Upper lobe of left lung (tissue), 6 donors: ENCODE results near the gene RIN1. TPM values are rescaled to one million over a fixed set of nuclear protein-coding genes. Genes with fewer than 3 reads are reported as not detected.
A peak's percentile ranks its signal among the peaks of the same experiment; 100 is the strongest.
"Not testable (repeated sequence)": the region's sequence is repeated elsewhere in the genome, so short reads cannot be mapped to it uniquely, and the experiment has no call there.

Source experiments
- ATAC-seq, 2 donors: fragments of 200-7000 bp; cut with Tn5 transposase; one replicate each; pipeline ENCODE4 v1.9.1; 2022; ENCODE audit warnings: mild to moderate bottlenecking in 2 of 2, moderate library complexity in 2 of 2; ENCODE audit not compliant: low FRiP score in 2 of 2
- DNase-seq, 2 donors: peaks; one replicate each; pipeline ENCODE4 v3.0.0-alpha.2; 2019 to 2020
- H3K27ac ChIP-seq, 4 donors: fragments of 200-600 bp; sonication (generic); one replicate each; pipeline ENCODE4 v1.5.1; 2016 to 2019
- H3K27me3 ChIP-seq, 4 donors: fragments of 200-600 bp; sonication (generic); one replicate each; pipeline ENCODE4 v1.5.1; 2017 to 2019
- H3K36me3 ChIP-seq, 4 donors: fragments of 200-600 bp; sonication (generic); one replicate each; pipeline ENCODE4 v1.5.1; 2016 to 2019
- H3K4me1 ChIP-seq, 4 donors: fragments of 200-600 bp; sonication (generic); one replicate each; pipeline ENCODE4 v1.5.1; 2018 to 2019
- H3K4me3 ChIP-seq, 4 donors: fragments of 200-600 bp; sonication (generic); one replicate each; pipeline ENCODE4 v1.5.1; 2017 to 2019; ENCODE audit warnings: mild to moderate bottlenecking in 2 of 4, moderate library complexity in 1 of 4
- H3K9me3 ChIP-seq, 4 donors: fragments of 200-600 bp; sonication (generic); one replicate each; pipeline ENCODE4 v1.5.1; 2018 to 2019
- CTCF ChIP-seq, 6 experiments: fragments of 450-650 bp in 4 of 6; fragments of 200-600 bp in 2 of 6; sonication (generic) in 2 of 6; IDR thresholded peaks; one replicate each; pipeline ENCODE4 v1.5.1; 2016 to 2019; ENCODE audit warnings: antibody characterized with exemption in 6 of 6
- EP300 ChIP-seq, 4 donors: sonication (generic); formaldehyde crosslinking; IDR thresholded peaks; one replicate each; pipeline ENCODE4 v1.5.1; 2017; ENCODE audit warnings: antibody characterized with exemption in 4 of 4, control low read depth in 2 of 4
- POLR2A ChIP-seq, 4 donors: fragments of 450-650 bp; IDR thresholded peaks; one replicate each; pipeline ENCODE4 v1.5.1; 2016 to 2017; ENCODE audit warnings: antibody characterized with exemption in 4 of 4, mild to moderate bottlenecking in 2 of 4
- POLR2AphosphoS5 ChIP-seq, 2 donors: sonication (generic); formaldehyde crosslinking; IDR thresholded peaks; one replicate each; pipeline ENCODE4 v1.5.1; 2017; ENCODE audit warnings: antibody characterized with exemption in 2 of 2
- WGBS, 2 donors: methylation state at CpG; one replicate each; pipeline ENCODE4 v1.1.5; 2017 to 2018; 5-methylcytosine and 5-hydroxymethylcytosine counted together
- total RNA-seq, 6 donors: library from RNA; depleted of rRNA in 4 of 6; stranded (reverse); fragments of >200 nt in 4 of 6; gene quantifications; one replicate each; pipeline versions ENCODE4 v1.1.0 to v1.2.1, GENCODE V29; 2016 to 2021
- donor health status: DM: no; HTN: no; CAD: no; lungs with moderate emphysema.
- donor health status: DM: no; HTN: yes; CAD: no; lungs with severe emphysema.

RIN1 gene
- 10 to 100 TPM in 1 of 6 donors, 1 to 10 TPM in 5; 5.2 to 19.0 (median 8.9) TPM for total RNA-seq

DNA sequence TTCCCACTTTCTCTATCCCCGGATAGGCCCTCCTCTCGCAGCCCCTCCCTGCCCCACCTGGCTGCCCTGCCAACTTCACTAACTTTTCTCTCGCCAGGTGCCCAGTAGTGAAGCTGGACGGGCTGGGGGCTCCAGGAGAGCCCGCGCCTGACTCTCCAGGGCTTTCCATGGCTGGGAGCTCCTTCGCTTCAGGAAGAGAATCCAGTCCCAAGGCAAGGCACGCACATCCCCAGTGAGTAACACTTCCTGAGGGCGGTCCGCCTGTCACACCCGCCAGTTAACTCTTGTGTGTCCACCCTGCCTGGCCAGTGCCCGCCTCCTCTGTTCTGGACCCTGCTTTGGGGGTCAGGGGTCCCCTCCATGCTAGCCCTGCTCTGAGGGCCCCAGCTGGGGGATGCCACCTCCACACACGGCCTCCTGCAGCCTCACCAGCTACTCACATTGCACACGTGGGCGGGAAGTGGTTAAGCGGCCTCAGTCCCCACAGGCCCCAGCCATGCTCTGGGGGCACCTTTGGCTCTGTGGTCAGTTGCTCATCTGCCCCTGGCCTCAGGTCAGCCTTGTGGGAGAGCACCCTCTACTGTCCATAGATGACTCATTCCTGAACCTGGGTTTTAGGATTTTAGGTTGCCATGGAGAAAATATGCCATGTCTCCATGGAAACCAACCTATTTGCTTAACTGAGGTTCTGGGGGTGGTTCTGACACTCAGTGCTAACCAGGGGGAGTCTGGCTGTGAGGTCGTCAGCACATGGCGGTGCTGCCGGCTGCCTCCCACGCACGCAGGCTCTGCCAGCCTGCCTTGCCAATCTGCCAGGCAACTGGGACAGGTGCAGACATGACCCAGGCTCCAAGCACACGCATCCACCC lies at the start of gene RIN1:
Gene RIN1 (minus strand): TSS at position 201 of the 869 bp plus-strand sequence. CDS start 32 bp downstream, at position 169.
- WGBS, 2 donors, result 7 to 22% methylated on average over 13 to 22 of the region's 22 CpGs
- H3K27me3 ChIP-seq, result no peaks in the 10 kb centered on the region
- H3K4me3 ChIP-seq, result peak within 1 kb of the TSS; percentile 62 to 72 (median 68)
- peak; percentile 76 to 80 for ATAC-seq
- peaks cover 20 to 31% (median 26%) of the 10 kb centered on the region in 4 donors for H3K4me1 ChIP-seq
- H3K27ac ChIP-seq, result peak within 1 kb of the TSS; percentile 80 to 90 (median 84)
- TF ChIP-seq POLR2AphosphoS5 (IDR thresholded peaks at IDR 0.05) (peak; percentile 64 to 70), POLR2A (IDR thresholded peaks at IDR 0.05) (peak in 2 of 4 donors; percentile 35 to 60), CTCF (IDR thresholded peaks at IDR 0.05) (peak in 3 of 6 experiments; percentile 16 to 42 (median 24)), EP300 (IDR thresholded peaks at IDR 0.05) (no peak)
- H3K36me3 ChIP-seq, result peaks cover 17 to 76% (median 50%) of the 10 kb centered on the region in 4 donors
- H3K9me3 ChIP-seq, result no peaks in the 10 kb centered on the region
- DNase-seq, result peak; percentile 56 to 81

- not testable (repeated sequence) for H3K4me3 ChIP-seq, DNase-seq, H3K27ac ChIP-seq, H3K9me3 ChIP-seq, ATAC-seq, H3K27me3 ChIP-seq, H3K36me3 ChIP-seq
- H3K4me1 ChIP-seq, result peaks cover 3 to 12% (median 6%) of the 10 kb centered on the region in 4 donors
- 81 to 87% methylated on average over 13 of the region's 13 CpGs for WGBS, 2 donors
Measured at GRCh38 chr11:66384316-66384715, 48.1 kb upstream of the RIN1 start.

- H3K4me1 ChIP-seq, H3K9me3 ChIP-seq, H3K27me3 ChIP-seq, H3K4me3 ChIP-seq, H3K36me3 ChIP-seq, H3K27ac ChIP-seq, ATAC-seq, DNase-seq: not testable (repeated sequence)
- WGBS, 2 donors, result 28% methylated on average over 7 of the region's 7 CpGs
Measured at GRCh38 chr11:66380264-66380663, 44.0 kb upstream of the RIN1 start.

GRCh38 chr11:66373690-66374287 lies 37.6 kb upstream of the RIN1 start:
- Histone ChIP-seq H3K27me3 (peaks cover 0 to 14% (median 0%) of the 10 kb centered on the region in 4 donors), H3K4me1 (peaks cover 4 to 31% (median 20%) of the 10 kb centered on the region in 4 donors)
- 83 to 84% methylated on average over 9 of the region's 9 CpGs for WGBS, 2 donors
- H3K9me3 ChIP-seq, H3K4me3 ChIP-seq, DNase-seq, H3K27ac ChIP-seq, ATAC-seq, H3K36me3 ChIP-seq: not testable (repeated sequence)

DNA sequence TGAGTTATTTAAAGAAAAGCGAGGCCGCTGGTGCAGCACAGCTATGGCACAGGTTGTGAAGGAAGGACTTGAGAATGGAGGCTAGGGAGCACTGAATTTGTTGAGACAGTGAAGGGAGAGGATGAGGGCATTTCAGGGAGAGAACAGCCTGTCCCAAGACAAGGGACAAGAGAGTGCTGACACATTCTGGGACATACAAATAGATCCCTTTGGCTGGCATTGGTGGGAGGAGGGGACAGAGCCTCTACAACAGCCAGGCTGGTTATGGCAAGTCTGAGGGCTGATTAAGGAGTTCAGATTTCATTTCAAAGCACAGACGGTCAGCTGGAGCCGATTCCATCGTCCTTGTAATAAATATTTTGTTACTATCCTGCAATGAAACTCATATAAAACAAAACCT lies 37.0 kb upstream of the RIN1 start:
- H3K36me3 ChIP-seq, result peaks cover 0 to 4% (median 2%) of the 10 kb centered on the region in 4 donors
- no peak overlapping the region for H3K4me3 ChIP-seq
- H3K27ac ChIP-seq, result no peak overlapping the region
- ATAC-seq, result no peak
- no peak for DNase-seq
- peaks cover 0 to 14% (median 0%) of the 10 kb centered on the region in 4 donors for H3K27me3 ChIP-seq
- WGBS, 2 donors, result 64 to 71% methylated on average over 5 of the region's 5 CpGs
- TF ChIP-seq EP300 (IDR thresholded peaks at IDR 0.05), result no peak
- no peak for TF ChIP-seq CTCF (IDR thresholded peaks at IDR 0.05)
- TF ChIP-seq POLR2A (IDR thresholded peaks at IDR 0.05), result no peak
- TF ChIP-seq POLR2AphosphoS5 (IDR thresholded peaks at IDR 0.05), result no peak
- no peaks in the 10 kb centered on the region for H3K9me3 ChIP-seq
- H3K4me1 ChIP-seq, result peaks cover 4 to 31% (median 20%) of the 10 kb centered on the region in 4 donors

DNA sequence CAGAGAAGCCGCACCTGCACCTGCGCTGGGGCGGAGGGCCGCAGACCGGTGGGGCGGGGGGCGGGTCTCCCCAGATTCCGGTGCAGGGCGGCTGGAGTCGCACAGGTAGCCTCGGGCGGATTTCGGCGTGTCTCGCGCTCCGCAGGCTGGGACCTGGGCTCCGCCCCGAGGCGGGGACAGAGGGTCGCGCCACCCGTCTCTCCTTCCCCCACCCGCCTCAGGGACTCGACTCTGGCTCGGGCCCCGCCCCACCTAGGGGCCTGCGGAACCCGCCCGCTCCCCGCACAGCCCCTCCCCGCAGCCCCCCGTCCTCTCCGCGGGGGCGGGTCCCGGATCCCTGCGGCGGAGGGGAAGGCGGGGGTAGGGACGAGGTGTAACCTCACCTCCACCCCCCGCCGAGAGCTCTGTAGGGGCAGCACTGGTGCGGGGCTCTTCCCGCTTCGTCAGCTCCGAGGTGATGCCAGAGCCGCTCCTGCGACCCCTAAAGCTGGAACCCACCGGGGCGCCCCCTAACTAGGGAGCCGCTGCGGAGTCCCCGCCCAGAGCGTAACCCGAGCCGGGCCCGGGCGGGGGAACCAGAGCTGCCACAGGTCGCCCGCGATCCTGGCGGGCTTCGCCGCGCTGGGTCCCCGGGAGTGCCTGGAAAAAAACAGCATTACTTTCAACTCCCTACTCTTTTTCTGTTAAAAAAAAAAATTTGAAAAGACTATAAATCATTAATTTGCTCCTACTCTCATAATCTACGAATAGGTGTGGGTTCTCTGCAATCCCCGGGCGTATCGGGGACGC lies 35.6 kb upstream of the RIN1 start, which contains the start of gene SLC29A2:
Gene SLC29A2 (minus strand): TSS at position 134 of the 789 bp plus-strand sequence. CDS start 169 bp downstream, outside the sequence.
- Histone ChIP-seq H3K9me3 (no peaks in the 10 kb centered on the region), H3K27ac (peak within 1 kb of the TSS; percentile 79 to 87 (median 83)), H3K4me1 (peaks cover 4 to 31% (median 20%) of the 10 kb centered on the region in 4 donors), H3K27me3 (peaks cover 0 to 14% (median 0%) of the 10 kb centered on the region in 4 donors), H3K4me3 (peak within 1 kb of the TSS; percentile 68 to 85 (median 80)), H3K36me3 (peaks cover 0 to 4% (median 2%) of the 10 kb centered on the region in 4 donors)
- ATAC-seq (peak; percentile 84 to 92), DNase-seq (peak; percentile 92 to 95)
- WGBS, 2 donors, result 0 to 1% methylated on average over 28 to 35 of the region's 72 CpGs
- TF ChIP-seq POLR2AphosphoS5 (IDR thresholded peaks at IDR 0.05), result peak in 1 of 2 donors; percentile 12
- TF ChIP-seq POLR2A (IDR thresholded peaks at IDR 0.05), result peak in 1 of 4 donors; percentile 59
- TF ChIP-seq CTCF (IDR thresholded peaks at IDR 0.05), result no peak
- no peak for TF ChIP-seq EP300 (IDR thresholded peaks at IDR 0.05)
